Lung (tissue), 12 donors: ENCODE data around the gene DIP2C. TPM values are rescaled to one million over a fixed set of nuclear protein-coding genes. Genes with fewer than 3 reads are reported as not detected.

Source experiments
- ATAC-seq: fragments of 200-7000 bp; cut with Tn5 transposase; one replicate; pipeline ENCODE4 v1.9.1; 2020; ENCODE audit warnings: moderate number of reproducible peaks; ENCODE audit not compliant: insufficient read depth, low FRiP score
- DNase-seq, 3 donors: peaks; one replicate each; pipeline ENCODE4 v3.0.0-alpha.2; 2013 to 2017
- H3K27ac ChIP-seq, 2 donors: one replicate each; pipeline ENCODE4 v1.5.1; 2013; ENCODE audit warnings: mild to moderate bottlenecking in 2 of 2, moderate library complexity in 2 of 2, control low read depth in 1 of 2, inconsistent platforms in 1 of 2, low read depth in 1 of 2, low read length in 1 of 2
- H3K27me3 ChIP-seq, 3 donors: one replicate each; pipeline ENCODE4 v1.5.1; 2013; ENCODE audit warnings: low read length in 2 of 3; ENCODE audit not compliant: control insufficient read depth in 3 of 3, insufficient read depth in 3 of 3
- H3K36me3 ChIP-seq, 4 donors: one replicate each; pipeline ENCODE4 v1.5.1; 2013; ENCODE audit warnings: low read length in 4 of 4, mild to moderate bottlenecking in 1 of 4, moderate library complexity in 1 of 4; ENCODE audit not compliant: control insufficient read depth in 4 of 4, insufficient read depth in 4 of 4
- H3K4me1 ChIP-seq, 5 donors: one replicate each; pipeline ENCODE4 v1.5.1; 2013; ENCODE audit warnings: low read length in 5 of 5, mild to moderate bottlenecking in 2 of 5, moderate library complexity in 1 of 5; ENCODE audit not compliant: control insufficient read depth in 5 of 5, insufficient read depth in 5 of 5
- H3K4me3 ChIP-seq: one replicate; pipeline ENCODE4 v1.5.1; 2013; ENCODE audit warnings: mild to moderate bottlenecking, control low read depth, moderate library complexity
- H3K9ac ChIP-seq, 2 donors: one replicate each; pipeline ENCODE4 v1.5.1; 2013; ENCODE audit warnings: low read length in 2 of 2, control low read depth in 1 of 2; ENCODE audit not compliant: insufficient read depth in 1 of 2
- H3K9me3 ChIP-seq, 4 donors: one replicate each; pipeline ENCODE4 v1.5.1; 2013; ENCODE audit warnings: low read length in 3 of 4, mild to moderate bottlenecking in 1 of 4, moderate library complexity in 1 of 4; ENCODE audit not compliant: control insufficient read depth in 4 of 4, insufficient read depth in 3 of 4
- CTCF ChIP-seq: IDR thresholded peaks from 2 replicates; pipeline ENCODE4 v1.5.1; 2012; ENCODE audit warnings: mild to moderate bottlenecking; ENCODE audit errors: control extremely low read depth, extremely low read depth
- WGBS, 2 donors: extraction: QIAGEN DNeasy Blood & Tissue Kit; methylation state at CpG; one replicate each; pipeline ENCODE4 v1.1.7; 2013; 5-methylcytosine and 5-hydroxymethylcytosine counted together
- polyA plus RNA-seq, 2 donors: library from polyadenylated mRNA; stranded (reverse); fragments of 200-250 nt; gene quantifications; one replicate each; pipeline ENCODE4 v1.2.1, GENCODE V29; 2013
- total RNA-seq, 2 donors: library from RNA; depleted of rRNA in 1 of 2; stranded (reverse); fragments of >200 nt in 1 of 2; gene quantifications; one replicate each; pipeline ENCODE4 v1.2.1, GENCODE V29; 2014 to 2021
- donor health status: control.
- donor health status: control.
- donor health status: Bipolar disorder and iron deficiency.
- donor health status: healthy.
- donor health status: DM: yes; HTN: yes; CAD: no.

Gene DIP2C
- total and polyA plus RNA-seq, 4 donors, result 3.6 to 20.0 (median 9.5) TPM

DNA sequence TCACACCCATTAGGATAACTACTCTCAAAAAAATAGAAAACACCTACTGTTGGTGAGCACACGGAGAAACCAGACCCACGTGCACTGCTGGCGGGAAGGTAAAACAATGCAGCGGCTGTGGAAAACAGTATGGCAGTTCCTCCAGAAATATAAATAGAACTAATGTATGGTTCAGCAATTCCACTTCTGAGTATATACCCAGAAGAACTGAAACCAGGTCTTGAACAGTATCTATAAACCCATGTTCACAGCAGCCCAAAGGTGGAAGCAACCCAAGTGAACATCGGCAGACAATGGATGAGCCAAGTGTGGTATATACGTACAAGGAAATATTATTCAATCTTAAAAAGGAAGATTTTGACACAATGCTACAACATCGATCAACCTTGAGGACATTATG is 389.5 kb downstream of the DIP2C start:
- H3K27me3 ChIP-seq, result no peaks in the 10 kb centered on the region
- H3K27ac ChIP-seq, result no peak overlapping the region
- no peak for TF ChIP-seq CTCF
- DNase-seq, result no peak
- no peak overlapping the region for H3K4me3 ChIP-seq
- peaks cover 0 to 16% (median 4%) of the 10 kb centered on the region in 5 donors for H3K4me1 ChIP-seq
- no peak for ATAC-seq
- WGBS, 2 donors, result 97 to 98% methylated on average over 7 of the region's 7 CpGs
- H3K36me3 ChIP-seq, result peaks cover 0 to under 1% (median 0%) of the 10 kb centered on the region in 4 donors
- H3K9ac ChIP-seq, result no peak overlapping the region
- H3K9me3 ChIP-seq, result peaks cover 0 to 2% (median 0%) of the 10 kb centered on the region in 4 donors

GRCh38 chr10:299512-299911 is 390.0 kb downstream of the DIP2C start:
- H3K9me3 ChIP-seq, result peaks cover 0 to 2% (median 0%) of the 10 kb centered on the region in 4 donors
- H3K9ac ChIP-seq, result no peak overlapping the region
- H3K27me3 ChIP-seq, result no peaks in the 10 kb centered on the region
- no peaks in the 10 kb centered on the region for H3K36me3 ChIP-seq
- DNase-seq, result no peak
- WGBS, 2 donors, result 85 to 87% methylated on average over 2 of the region's 2 CpGs
- TF ChIP-seq CTCF, result no peak
- H3K4me1 ChIP-seq, result peaks cover 0 to 16% (median 4%) of the 10 kb centered on the region in 5 donors
- H3K27ac ChIP-seq, result no peak overlapping the region
- ATAC-seq, result no peak
- H3K4me3 ChIP-seq, result no peak overlapping the region

GRCh38 chr10:298033-298432 is 391.4 kb downstream of the DIP2C start:
- no peaks in the 10 kb centered on the region for H3K36me3 ChIP-seq
- peaks cover 0 to 16% (median 4%) of the 10 kb centered on the region in 5 donors for H3K4me1 ChIP-seq
- H3K4me3 ChIP-seq, result no peak overlapping the region
- no peaks in the 10 kb centered on the region for H3K9me3 ChIP-seq
- TF ChIP-seq CTCF, result no peak
- WGBS, 2 donors, result 83 to 85% methylated on average over 9 of the region's 9 CpGs
- H3K9ac ChIP-seq, result no peak overlapping the region
- H3K27ac ChIP-seq, result no peak overlapping the region
- no peak for ATAC-seq
- DNase-seq, result no peak
- H3K27me3 ChIP-seq, result no peaks in the 10 kb centered on the region

DNA sequence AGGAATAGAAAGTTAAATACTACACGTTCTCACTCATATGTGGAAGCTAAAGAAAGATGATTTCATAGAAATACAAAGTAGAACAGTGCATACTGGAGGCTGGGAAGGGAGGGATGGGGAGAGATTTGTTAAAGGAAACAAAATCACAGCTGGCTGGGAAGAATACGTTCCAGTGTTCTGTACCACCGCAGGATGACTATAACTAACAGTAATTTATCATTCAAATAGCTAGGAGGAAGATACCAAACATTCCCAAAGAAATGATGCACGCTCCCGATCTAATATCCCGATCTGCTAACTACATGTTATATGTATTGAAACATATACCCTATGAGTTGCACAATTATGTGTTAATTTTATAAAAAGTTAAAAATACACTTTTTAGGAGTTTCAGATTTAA is 391.9 kb downstream of the DIP2C start:
- no peaks in the 10 kb centered on the region for H3K36me3 ChIP-seq
- no peak overlapping the region for H3K27ac ChIP-seq
- no peak for TF ChIP-seq CTCF
- no peaks in the 10 kb centered on the region for H3K27me3 ChIP-seq
- H3K4me3 ChIP-seq, result no peak overlapping the region
- H3K4me1 ChIP-seq, result peaks cover 0 to 16% (median 4%) of the 10 kb centered on the region in 5 donors
- DNase-seq (no peak), ATAC-seq (no peak)
- H3K9ac ChIP-seq, result peak overlapping the region in 1 of 2 donors; percentile 78
- WGBS, 2 donors, result 53 to 75% methylated on average over 6 of the region's 6 CpGs
- no peaks in the 10 kb centered on the region for H3K9me3 ChIP-seq
